Vagina (tissue), 2 donors: Measurements from ENCODE around the gene SNTA1. TPM values are rescaled to one million over a fixed set of nuclear protein-coding genes. Genes with fewer than 3 reads are reported as not detected.
"Not testable (repeated sequence)": the region's sequence is repeated elsewhere in the genome, so short reads cannot be mapped to it uniquely, and the experiment has no call there.

Source experiments
- DNase-seq, 2 donors: peaks; one replicate each; pipeline ENCODE4 v3.0.0-alpha.2; 2017; ENCODE audit errors: extremely low spot score in 2 of 2
- H3K27ac ChIP-seq: fragments of 200-600 bp; sonication (generic); one replicate; pipeline ENCODE4 v1.5.1; 2019
- H3K27me3 ChIP-seq: fragments of 200-600 bp; sonication (generic); one replicate; pipeline ENCODE4 v1.5.1; 2019
- H3K36me3 ChIP-seq, 2 donors: fragments of 200-600 bp; sonication (generic); one replicate each; pipeline ENCODE4 v1.5.1; 2017 to 2019
- H3K4me1 ChIP-seq: fragments of 200-600 bp; sonication (generic); one replicate; pipeline ENCODE4 v1.5.1; 2019
- H3K4me3 ChIP-seq, 2 donors: fragments of 200-600 bp; sonication (generic); 1 replicate in 1 of 2; 2 replicates in 1 of 2; pipeline ENCODE4 v1.5.1; 2016 to 2019
- H3K9me3 ChIP-seq: fragments of 200-600 bp; sonication (generic); one replicate; pipeline ENCODE4 v1.5.1; 2019
- POLR2A ChIP-seq, 2 donors: fragments of 450-650 bp; IDR thresholded peaks; one replicate each; pipeline ENCODE4 v1.6.1; 2017; ENCODE audit warnings: antibody characterized with exemption in 2 of 2, mild to moderate bottlenecking in 2 of 2, moderate library complexity in 2 of 2
- POLR2AphosphoS5 ChIP-seq, 2 donors: sonication (generic); formaldehyde crosslinking; IDR thresholded peaks; one replicate each; pipeline ENCODE4 v1.9.0; 2017; ENCODE audit warnings: antibody characterized with exemption in 2 of 2, mild to moderate bottlenecking in 2 of 2, low read depth in 1 of 2; ENCODE audit not compliant: insufficient read depth in 1 of 2
- intact Hi-C: fragments of 100-400 bp; cut with DNase I; formaldehyde crosslinking; loops from one replicate; pipeline ENCODE4 v1.15.1; 2023
- total RNA-seq: library from RNA; depleted of rRNA; stranded (reverse); fragments of >200 nt; gene quantifications from one replicate; pipeline ENCODE4 v1.2.3, GENCODE V29; 2016
- TF ChIP-seq, protein P1 (sequence below), 3 experiments: fragments of 450-650 bp in 2 of 3; fragments of 200-600 bp in 1 of 3; sonication (generic) in 1 of 3; IDR thresholded peaks; one replicate each; pipeline ENCODE4 v1.5.1; 2017 to 2019; ENCODE audit warnings: antibody characterized with exemption in 3 of 3, mild to moderate bottlenecking in 2 of 3, moderate library complexity in 2 of 3

Gene SNTA1
- total RNA-seq, 1 donor from 2014 or later: 23.8 TPM

DNA sequence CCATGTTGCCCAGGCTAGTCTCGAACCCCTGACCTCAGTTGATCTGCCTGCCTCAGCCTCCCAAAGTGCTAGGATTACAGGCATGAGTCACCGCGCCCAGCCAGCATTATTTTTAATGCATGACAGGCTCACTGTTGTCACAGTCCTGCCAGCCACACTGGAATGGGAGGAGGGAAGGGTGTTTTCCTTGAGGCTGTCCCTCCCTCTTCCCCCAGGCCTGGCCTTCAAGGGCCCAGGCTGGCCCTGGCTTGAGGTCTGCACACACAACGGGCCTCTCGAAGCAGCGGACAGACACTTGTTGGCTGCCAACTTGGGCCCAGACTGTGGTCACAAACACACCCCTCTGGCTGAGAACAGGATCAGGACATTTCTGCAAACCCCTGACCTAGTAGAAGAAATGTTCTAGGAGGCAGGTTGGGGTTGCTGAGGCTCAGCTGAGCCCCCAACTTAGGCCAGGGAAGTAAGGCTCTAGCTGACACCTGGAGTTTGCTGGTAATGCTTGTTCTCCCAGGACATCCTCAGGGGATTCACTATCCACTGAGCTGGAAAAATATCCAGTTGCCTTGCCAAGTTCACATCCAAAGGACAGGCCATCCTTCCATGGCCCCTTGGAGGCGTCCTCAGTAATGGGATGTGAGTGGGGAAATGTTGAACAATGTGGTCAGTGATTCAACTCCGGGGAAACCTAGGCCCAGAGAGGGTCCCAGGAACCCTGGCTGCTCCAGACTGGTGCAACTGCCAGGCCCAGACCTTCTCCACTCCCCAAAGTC, 9.9 kb downstream of the SNTA1 start:
- H3K4me1 ChIP-seq: peaks cover 10% of the 10 kb centered on the region
- no peaks in the 10 kb centered on the region for H3K9me3 ChIP-seq
- H3K27me3 ChIP-seq: no peaks in the 10 kb centered on the region
- TF ChIP-seq, protein P1, sequence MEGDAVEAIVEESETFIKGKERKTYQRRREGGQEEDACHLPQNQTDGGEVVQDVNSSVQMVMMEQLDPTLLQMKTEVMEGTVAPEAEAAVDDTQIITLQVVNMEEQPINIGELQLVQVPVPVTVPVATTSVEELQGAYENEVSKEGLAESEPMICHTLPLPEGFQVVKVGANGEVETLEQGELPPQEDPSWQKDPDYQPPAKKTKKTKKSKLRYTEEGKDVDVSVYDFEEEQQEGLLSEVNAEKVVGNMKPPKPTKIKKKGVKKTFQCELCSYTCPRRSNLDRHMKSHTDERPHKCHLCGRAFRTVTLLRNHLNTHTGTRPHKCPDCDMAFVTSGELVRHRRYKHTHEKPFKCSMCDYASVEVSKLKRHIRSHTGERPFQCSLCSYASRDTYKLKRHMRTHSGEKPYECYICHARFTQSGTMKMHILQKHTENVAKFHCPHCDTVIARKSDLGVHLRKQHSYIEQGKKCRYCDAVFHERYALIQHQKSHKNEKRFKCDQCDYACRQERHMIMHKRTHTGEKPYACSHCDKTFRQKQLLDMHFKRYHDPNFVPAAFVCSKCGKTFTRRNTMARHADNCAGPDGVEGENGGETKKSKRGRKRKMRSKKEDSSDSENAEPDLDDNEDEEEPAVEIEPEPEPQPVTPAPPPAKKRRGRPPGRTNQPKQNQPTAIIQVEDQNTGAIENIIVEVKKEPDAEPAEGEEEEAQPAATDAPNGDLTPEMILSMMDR (IDR thresholded peaks at IDR 0.05): no peak
- no peak for TF ChIP-seq POLR2A (IDR thresholded peaks at IDR 0.05)
- TF ChIP-seq POLR2AphosphoS5 (IDR thresholded peaks at IDR 0.05; ENCODE audit: insufficient read depth in 1 of 2, low read depth in 1 of 2): no peak
- H3K36me3 ChIP-seq: no peaks in the 10 kb centered on the region
- no peak for DNase-seq
- peak overlapping the region; percentile 60 for H3K27ac ChIP-seq
- intact Hi-C loops: no loop called here
- no peak overlapping the region for H3K4me3 ChIP-seq

DNA sequence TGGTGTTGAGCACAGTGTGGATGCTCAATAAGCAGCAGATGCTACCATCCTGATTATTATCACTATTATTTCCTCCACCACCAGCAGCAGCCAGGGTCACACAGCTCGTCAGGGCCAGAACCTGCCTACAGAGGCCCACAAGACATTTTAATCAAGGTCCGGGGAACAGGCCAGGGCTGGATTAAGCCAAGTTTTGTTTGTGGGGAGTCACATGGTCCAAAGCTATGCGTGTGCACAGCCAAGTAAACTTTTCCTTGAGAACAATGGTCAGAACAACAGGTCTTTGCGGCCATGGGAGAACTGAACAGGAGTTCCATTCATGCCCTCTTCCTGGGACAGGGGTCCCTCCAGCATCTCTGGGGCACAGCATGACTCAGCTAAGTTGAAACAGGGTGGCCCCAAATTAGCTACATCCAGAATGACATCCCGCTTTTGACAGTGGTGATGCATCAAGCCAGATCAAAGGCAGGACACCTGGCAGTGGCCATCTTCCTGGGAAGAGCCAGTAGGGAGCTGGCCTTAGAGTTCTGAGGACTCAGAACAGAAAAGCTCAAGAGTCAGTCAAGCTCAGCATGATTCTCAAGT, 11.7 kb downstream of the SNTA1 start:
- Histone ChIP-seq H3K4me1 (peaks cover 10% of the 10 kb centered on the region), H3K27ac (peak overlapping the region; percentile 20), H3K4me3 (no peak overlapping the region), H3K27me3 (no peaks in the 10 kb centered on the region), H3K9me3 (no peaks in the 10 kb centered on the region), H3K36me3 (no peaks in the 10 kb centered on the region)
- intact Hi-C loops: no loop called here
- no peak for DNase-seq
- TF ChIP-seq POLR2A (IDR thresholded peaks at IDR 0.05) (no peak), POLR2AphosphoS5 (IDR thresholded peaks at IDR 0.05; ENCODE audit: insufficient read depth in 1 of 2, low read depth in 1 of 2) (no peak)
- TF ChIP-seq, protein P1 (IDR thresholded peaks at IDR 0.05): no peak

DNA sequence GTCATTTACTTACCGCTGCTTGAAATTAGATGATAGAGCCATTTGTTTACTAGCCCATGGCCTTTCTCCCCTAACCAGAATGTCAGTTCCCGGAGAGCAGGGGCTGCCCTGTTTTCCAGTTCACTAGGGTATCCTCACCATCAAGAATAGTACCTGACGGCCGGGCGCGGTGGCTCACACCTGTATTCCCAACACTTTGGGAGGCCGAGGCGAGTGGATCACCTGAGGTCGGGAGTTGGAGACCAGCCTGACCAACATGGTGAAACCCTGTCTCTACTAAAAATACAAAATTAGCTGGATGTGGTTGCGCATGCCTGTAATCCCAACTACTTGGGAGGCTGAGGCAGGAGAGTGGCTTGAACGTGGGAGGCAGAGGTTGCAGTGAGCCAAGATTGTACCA, 19.7 kb downstream of the SNTA1 start:
- intact Hi-C loops, H3K27me3 ChIP-seq, DNase-seq, H3K9me3 ChIP-seq, H3K4me3 ChIP-seq, H3K36me3 ChIP-seq: not testable (repeated sequence)
- peak overlapping the region; percentile 83 for H3K27ac ChIP-seq
- peaks cover 26% of the 10 kb centered on the region for H3K4me1 ChIP-seq

DNA sequence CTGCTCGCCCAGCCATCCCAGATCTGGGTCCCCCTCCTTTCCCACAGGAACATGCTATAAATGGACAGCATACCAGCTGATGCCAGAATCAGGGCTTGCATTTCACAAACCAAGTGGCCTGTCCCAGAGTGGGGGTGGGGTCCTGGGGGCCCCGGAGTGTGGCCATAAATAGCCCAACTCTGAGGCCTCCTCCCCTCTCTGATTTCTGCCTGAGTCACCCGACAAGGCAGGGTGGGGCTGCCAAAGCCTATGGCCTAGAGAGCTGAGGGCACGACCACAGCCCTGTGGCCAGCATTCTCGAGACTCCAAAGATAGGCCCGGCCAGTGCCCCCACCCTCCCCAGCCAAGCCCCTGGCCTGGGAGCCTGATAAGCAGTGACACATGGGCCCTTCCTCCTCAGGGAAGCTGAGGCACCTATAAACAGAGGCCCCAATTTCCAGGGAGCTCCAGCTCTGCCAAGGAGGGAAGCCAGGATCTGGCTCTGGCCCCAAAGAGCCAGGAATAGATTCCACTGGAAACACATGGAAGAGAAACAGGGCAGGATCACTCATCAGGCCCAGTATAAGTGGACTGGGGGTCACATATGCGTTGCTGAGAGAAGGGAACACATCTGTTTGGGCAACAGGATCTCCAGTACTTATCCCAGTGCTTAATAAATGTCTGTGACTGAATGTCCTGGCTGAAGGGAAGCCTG, 20.3 kb downstream of the SNTA1 start:
- Histone ChIP-seq H3K9me3 (no peaks in the 10 kb centered on the region), H3K4me1 (peaks cover 26% of the 10 kb centered on the region), H3K4me3 (no peak overlapping the region), H3K27ac (peak overlapping the region; percentile 83), H3K27me3 (no peaks in the 10 kb centered on the region), H3K36me3 (no peaks in the 10 kb centered on the region)
- TF ChIP-seq, protein P1 (IDR thresholded peaks at IDR 0.05): no peak
- TF ChIP-seq POLR2AphosphoS5 (IDR thresholded peaks at IDR 0.05; ENCODE audit: insufficient read depth in 1 of 2, low read depth in 1 of 2): peak in 1 of 2 donors; percentile 64
- intact Hi-C loops: no loop called here
- no peak for DNase-seq

DNA sequence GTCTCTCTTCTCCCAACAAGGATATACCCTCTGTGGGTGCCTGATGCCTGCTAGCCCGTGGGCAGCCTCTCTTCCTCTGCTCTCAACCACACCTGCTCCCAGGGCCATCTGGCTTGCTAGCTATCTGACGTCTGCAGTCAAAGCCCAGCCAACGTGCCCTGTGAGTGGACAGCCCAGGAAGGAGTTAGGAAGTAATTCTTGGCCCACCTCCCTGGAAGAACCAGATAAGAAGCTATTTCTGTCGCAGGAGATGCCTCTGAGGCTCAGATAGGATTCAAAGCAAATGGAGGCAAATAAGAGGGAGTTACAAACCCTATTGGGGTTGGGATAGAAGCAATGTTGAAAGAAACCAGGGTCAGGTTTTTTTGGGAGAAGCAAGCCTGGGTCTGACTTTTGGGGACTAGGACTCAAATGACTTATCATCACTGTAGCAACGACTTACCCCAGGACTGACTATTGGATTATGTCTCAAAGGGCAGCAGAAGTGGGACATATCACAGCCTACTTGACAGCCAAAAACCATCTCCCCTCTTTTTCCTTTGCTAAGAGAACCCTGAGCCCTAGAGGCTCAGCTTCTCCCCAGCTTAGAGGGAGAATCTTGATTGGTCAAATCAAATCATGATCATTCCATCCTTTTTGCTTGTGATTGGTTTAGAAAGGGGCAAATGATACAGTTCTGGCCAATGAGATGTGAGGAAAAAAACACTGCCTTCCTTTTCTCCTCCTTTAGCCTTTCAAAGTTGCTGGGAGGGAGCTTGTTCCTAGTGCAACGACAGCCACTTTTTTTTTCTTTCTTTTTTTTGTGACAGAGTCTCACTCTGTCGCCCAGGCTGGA, 24.2 kb downstream of the SNTA1 start:
- intact Hi-C loops: no loop called here
- Histone ChIP-seq H3K4me3 (no peak overlapping the region), H3K4me1 (peaks cover 21% of the 10 kb centered on the region), H3K27me3 (no peaks in the 10 kb centered on the region), H3K36me3 (peaks cover 0 to 6% of the 10 kb centered on the region in 2 donors), H3K27ac (no peak overlapping the region), H3K9me3 (no peaks in the 10 kb centered on the region)
- TF ChIP-seq POLR2AphosphoS5 (IDR thresholded peaks at IDR 0.05; ENCODE audit: insufficient read depth in 1 of 2, low read depth in 1 of 2) (no peak), POLR2A (IDR thresholded peaks at IDR 0.05) (no peak)
- TF ChIP-seq, protein P1 (IDR thresholded peaks at IDR 0.05): no peak
- DNase-seq: no peak
